Midbrain (tissue), 1 donor: ENCODE results near the gene MFNG.

ENCODE experiments used
- DNase-seq: peaks from one replicate; lab custom pipeline; 2025; lab: John Stamatoyannopoulos, UW

Gene MFNG

DNA sequence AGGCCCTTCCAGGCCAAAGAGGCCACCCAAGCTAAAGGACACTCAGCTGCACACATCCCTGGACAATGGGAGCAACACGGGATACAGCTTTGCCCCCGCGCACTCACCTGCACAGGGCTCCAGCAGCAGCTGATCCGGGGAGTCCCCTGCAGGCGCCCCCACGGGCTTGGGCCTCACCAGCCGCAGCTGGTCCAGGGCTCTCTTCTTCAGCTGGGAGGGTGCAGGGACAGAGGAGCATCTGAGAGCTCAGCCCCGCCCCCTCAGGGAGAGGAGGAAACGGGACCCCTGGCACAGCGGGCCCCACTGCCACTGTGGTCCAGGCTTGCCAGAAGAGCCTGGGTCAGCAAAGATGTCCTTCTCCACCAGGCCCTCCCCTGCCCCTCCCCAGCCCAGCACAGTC, 7.8 kb upstream of the MFNG start:
- DNase-seq, result no peak

DNA sequence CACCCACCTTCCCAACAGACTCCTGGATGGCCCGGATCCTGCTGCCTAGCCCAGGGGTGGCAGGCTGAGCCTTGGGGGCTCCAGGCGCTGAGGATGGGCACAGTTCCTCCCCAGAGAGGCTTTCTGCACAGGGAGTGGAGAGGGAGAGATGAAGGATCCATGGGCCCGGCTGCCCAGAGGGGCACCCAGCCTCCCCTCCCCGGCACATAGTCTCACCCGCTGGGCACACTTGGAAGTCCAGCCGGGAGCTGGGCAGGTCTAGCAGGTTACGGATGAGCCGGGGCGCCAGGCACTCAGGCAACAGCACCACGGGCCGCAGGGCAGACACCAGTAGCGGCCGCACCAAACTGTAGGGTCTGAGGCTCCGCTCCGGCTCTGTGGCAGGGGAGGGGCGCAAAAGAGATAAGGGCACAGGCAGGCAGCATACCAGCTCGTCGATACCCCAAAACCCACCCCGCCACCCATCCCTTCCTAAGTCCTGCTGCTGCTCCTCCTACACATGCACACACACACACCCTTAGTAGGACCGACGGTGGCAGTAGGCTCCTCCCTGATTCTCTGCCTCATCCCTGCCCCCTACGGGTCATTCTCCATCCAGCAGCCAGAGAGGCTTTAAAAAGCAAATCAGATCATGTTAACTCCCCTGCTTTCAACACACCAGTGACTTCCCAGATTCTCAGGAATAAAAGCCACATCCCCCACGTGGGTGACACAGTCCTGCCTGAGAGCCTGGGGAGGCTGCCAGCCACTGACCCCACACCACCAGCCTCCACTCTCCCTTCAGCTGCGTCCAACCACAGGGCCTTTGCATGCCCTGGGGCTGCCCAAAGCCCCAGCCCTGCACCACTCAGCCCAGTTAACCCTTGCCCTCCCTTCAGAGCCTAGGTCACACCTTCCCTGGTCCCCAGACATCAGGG, 6.5 kb upstream of the MFNG start:
- DNase-seq, result no peak

DNA sequence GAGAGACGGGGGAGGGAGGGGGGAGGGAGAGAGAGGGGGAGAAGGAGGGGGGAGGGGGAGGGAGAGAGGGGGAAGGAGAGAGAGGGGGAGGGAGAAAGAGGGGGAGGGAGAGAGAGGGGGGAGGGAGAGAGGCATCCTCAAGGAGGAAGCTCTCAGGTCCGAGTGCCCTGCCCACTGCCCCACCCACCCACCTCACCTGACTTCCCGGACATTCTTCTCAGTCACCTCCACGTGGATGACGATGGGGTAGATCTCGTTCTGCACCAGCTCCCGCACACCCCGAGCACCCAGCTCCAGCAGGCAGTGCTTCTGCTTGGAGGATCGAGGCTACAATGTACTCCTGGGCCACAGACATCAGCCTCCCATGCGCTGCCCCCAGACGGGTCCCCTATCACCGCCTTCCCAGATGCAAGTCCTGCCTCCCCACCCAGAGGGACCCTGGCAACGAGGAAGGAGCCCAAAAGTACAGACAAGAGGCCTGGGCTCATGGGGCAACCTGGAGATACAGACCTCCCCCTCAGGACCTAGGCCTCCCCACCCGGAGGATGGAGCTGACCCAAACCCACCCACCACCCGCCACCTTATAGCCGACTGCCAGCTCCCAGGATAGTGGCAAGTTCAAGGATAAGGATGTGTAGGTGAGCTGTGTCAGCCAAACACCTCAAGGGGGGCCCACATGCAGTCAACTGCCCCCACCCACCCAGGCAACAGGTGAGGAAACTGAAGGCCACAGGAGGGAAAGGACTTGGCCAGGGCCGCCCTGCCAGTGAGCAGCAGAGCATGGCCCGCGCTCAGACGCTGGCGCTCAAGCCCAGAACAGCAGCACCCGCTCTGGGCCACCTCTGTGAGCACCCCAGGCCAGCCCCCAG, 5.6 kb upstream of the MFNG start:
- DNase-seq, result no peak

DNA sequence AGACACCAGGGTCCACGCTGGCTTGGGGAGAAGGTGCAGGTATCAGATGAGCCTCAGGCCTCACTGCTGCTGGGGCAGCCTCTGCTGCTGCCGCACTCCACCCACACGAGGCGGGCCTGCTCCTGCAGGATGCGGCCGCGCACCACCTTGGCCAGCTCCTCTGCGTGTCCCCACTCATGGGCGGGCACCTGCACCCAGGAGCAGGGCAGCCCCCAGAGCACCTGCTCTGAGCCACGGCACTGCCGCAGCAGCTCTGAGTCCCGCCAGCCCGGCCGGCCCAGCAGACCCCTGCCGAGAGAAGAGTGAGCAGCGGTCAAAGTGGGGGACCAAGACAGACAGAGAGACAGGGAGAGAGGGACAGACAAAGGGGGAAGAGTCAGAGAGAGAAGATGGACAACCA, 4.9 kb upstream of the MFNG start:
- DNase-seq, result no peak

DNA sequence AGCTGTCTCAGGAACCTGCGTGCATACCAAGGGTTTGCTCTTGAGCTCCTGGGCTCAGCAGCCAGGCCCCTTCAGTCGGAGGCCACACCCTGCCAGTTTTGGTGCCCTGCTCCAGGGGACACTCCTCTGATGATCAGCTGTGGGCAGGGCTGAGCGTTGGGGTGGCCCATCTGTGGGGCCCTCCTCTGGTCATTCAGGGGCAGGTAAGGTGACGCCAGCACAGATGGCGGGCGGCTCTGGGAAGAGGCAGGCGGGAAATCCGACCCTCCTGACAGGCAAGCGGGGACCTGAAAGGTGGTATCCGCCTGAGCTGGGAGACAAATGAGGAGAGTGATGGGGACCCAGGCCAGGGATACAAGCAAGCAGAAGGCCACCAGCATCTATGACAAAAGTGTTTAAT, 3.8 kb upstream of the MFNG start:
- DNase-seq, result no peak

DNA sequence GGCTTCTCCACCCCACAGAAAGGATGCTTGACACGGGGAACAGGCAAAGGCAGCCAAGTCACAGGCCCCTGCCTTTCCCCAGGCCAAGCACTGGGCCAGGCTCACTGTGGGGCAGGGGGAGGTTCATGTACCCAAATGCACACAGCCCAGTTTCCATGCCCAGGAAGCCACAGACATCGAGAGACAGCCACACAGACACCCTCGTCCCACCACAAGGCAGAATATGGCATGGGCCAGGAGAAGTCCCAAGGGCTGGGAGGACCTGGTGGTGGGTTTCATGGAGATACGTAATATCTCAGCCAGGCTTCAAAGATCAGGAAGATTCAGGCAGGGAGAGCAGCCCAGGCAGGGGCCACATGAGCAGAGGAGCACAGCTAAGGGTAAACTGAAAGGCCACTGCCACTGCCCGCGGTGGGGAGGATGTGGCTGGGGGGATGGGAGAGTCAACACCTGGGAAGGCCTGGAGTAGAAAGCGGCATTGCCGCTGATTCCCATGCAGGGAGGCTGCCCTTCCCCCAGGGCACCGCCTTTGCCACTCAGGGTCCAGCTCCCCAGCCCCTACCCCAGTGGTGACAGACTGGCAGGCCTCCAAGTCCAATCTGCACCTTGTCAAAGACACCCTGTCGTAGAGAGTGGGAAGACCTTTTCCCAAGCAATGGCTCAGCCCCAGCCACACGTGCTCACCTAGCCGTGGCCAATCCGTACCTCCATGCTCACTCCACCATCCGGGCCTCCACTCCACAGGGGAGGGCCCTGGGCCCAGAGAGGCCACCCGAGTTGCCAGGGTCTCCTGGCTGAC, 2.4 kb upstream of the MFNG start:
- DNase-seq, result no peak

DNA sequence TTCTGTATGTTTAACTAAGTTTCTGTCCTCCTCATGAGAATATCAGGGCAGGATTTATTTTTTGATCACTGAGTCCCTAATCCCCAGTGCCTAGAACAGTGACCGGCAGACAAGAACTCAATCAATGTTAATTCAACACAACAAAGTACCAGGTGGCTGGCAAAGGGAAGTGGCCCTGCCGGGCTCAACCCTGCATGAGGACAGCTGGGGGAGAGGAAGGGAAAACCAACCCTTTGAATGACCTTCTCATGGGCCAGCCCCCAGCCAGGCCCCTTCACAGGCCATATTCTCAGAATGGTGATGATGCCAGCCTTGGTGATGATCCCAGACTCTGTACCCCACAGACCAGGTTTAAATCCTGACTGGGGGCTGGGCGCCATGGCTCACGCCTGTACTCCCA, 1.4 kb upstream of the MFNG start:
- no peak for DNase-seq

DNA sequence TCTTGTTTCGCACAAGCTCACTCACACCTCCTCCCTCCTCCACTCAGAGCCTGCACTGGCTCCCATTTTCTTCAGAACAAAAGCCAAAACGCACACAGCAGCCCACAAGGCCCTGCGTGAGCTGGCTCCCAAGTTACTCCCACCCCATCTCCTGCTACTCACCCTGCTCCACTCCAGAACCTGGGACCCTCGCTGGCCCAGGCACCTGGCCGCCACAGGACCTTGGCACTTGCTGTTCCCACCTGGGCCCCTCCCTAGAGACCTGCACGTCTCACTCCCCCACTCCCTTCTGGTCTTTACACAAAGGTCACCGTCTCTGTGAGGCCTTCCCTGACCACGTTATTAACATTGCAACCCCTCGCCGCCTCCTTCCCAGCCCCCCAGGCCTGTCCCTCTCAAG, 945 bp upstream of the MFNG start:
- no peak for DNase-seq

DNA sequence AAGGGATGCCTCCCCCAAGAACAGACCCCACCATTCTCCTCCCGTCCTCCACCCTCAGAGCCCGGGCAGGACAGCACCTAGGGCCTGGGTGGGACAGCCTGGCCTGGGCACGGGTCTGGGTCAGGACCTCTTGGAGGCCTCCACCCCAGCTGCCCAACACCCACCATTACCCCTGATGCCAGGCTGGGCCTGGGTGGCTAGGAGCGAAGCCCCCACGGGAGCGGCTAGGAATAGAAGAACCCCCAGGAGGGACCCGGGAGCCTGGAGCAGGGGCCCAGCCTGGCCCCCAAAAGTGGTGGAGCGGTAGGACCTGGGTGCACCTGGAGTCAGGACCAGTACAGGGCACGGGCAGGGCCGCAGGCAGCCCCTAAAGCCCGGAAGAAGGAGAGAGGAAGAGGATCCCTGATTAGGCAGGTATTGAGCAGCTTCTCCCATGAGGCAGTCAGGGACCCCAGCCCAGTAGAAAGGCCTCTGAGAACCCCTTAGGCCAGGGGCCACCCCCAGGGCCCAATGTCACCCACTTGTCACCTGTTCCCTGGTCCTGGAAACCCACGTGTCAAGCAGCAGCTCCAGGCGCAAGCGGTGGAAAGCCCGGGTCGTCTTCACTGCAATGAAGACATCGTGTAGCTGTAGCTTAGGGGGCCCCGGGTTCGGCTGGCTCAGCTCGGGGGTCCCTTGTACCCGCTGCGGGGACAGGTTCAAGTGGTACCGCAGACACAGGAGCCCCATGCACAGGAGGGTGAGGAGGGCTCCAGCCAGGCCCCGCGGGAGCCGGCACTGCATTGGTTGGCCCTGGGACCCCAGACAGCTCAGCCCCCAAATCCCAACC, 575 bp downstream of the MFNG start:
- no peak for DNase-seq

DNA sequence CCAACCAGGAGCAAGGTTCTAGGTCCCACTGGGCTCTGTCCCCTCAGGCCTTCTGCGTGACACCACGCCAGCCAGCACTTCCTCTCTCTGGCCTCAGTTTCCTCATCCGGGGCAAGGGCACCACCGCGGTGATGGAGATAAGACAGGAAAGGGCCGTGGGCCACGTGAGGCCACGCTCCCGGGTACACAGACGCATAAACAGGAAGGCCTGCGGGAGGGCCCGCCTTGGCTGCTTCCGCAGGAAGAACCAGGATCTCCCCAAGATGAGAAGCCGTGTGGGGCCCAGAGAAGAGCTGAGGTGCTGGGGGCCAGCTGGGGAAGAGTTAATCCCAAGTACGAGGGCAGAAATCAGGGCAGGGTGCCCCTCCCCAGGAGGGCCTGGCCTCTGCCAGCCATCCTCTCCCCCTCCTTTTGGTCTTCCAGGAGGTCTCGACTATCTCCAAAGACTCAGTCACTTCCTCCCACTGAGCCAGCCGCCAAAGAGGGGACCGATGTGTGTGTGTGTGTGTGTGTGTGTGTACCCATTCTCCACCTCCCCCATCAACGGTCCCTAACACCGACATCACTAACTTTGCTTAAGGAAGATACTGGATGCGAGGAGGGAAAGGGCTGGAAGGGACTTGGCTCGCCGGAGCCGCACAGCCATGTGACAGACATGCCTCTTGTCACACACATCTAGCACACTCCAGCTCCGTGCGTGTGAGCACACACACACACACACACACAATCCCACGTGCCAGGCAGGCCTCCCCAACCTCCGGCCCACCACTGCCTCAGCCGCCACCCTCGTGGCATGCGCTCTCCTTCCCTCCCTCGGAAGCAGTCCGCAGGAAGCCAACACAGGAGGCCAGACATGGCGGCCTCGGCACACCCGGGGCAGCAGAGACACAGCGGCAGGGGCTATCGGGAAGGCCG, 1.4 kb downstream of the MFNG start:
- peak; percentile 6 for DNase-seq

DNA sequence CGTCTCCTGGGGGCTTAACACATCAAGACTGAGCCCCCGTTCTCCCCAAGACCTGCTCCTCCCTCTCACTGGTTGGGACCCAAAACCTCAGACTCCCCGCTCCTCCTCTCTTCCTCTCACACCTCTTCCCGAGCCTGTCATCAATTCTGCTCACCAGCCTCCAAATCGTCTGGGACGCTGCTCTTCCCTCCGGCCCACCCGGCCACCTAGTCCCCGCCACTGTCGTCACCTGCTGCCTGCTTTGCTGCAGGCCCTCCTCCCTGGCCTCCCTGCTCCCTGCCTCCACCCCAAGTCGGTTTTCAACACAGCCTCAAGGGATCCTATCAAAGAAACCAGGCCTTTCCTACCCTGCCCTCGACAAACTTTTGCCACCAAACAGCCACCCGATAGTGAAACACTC, 3.1 kb downstream of the MFNG start:
- DNase-seq, result no peak

DNA sequence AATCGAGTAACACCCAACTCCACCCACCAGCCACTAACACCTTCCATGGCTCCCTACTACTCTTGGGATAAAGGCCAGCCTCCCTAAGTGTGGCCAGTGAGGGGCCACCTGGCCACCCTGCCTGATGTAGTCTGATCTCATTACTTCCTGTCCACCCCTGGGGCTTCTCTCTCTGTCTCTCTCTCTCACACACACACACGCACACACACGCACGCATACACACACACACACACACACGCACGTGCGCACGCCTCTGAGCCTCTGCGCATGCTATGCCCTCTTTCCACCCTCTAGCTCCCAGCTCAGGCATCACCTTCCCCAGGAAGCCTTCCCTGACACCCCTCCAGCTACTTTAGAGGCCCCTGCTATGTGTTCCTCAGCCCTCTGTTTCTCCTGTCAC, 3.9 kb downstream of the MFNG start:
- DNase-seq, result no peak

DNA sequence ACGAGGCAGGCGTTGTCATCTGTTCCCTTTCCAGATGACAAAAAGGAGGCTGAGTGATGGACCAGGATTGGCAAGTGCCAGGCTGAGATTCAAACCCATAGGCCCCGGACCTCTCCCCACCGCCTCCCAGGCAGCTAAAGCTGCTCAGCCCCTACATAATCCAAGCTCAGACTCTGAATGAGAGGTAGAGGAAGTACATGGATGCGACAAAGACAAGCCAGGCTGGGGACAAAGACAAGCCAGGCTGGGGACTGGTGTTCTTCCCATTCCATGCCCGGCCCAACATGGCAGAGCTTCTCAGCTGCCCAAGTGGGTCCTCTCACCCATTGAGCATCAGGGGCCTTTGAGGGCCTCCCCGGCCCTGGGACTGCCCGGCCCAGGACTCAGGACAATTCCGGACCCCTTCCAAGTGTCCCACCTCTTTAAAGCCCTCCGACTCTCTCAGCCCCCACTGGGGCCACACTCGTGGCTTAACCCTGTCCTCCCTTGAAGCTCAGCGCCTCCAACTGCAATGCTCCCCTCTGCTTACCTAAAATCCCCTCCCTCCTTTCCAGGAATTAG, 4.8 kb downstream of the MFNG start:
- DNase-seq, result no peak

DNA sequence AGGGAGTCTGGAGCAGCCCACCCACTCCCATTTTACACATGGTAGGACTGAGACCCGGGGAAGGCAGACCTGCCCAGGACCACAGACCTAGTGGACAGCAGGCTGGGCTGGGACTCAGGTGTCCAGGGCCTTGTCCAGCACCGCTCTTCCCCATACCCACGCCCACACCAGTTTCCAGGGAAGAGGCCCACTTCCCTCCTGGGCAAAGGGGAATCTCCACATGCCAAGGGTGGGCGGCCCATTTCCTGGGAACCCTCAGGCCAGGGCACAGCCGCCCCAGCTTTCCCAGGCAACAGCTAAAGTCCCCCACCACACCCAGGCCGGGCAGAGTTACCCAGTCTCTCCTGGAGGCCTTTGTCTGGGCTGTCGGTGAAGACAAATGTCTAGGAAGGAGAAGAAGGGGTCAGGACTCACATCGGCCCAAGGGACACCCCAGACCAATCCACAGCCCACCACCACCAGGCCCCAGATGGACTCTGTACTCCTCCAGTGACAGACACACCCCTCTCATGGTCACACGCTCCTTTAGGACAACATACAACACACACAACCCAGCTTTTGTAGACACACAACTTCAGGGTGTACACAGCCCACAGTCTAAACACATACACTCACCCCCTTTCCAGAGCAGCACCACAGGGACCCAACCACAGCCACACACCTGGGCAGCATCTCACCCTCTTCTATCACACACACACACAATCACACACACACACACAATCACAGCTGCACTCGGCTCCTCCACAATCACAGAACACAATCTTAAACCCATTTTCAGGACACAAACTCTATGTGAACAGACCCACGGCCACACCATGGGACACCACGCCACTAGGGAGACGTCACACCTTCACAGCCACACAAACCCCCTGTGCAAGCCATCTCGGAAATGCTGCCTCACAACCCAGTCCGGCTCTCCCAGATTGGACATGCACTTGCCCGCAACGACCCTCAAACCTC, 5.5 kb downstream of the MFNG start:
- no peak for DNase-seq

DNA sequence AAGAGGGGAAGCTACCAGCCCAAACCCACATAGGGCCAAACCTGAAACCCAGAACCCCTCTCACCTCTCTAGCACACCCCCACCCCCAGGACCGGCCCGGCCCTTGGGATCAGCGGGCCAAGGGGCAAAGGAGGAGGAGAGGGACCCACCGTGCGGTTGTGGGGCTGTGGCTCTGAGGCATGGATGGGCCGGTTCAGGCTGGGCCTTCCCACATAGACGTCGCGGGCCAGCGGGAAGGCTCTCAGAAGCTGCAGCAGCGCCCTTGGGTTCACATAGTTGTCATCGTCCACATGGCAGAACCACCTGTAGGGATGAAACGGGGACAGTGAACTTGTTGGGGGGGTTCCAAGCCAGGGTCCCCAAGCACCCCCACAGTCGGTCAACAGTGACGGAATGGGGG, 7.0 kb downstream of the MFNG start:
- DNase-seq, result no peak

DNA sequence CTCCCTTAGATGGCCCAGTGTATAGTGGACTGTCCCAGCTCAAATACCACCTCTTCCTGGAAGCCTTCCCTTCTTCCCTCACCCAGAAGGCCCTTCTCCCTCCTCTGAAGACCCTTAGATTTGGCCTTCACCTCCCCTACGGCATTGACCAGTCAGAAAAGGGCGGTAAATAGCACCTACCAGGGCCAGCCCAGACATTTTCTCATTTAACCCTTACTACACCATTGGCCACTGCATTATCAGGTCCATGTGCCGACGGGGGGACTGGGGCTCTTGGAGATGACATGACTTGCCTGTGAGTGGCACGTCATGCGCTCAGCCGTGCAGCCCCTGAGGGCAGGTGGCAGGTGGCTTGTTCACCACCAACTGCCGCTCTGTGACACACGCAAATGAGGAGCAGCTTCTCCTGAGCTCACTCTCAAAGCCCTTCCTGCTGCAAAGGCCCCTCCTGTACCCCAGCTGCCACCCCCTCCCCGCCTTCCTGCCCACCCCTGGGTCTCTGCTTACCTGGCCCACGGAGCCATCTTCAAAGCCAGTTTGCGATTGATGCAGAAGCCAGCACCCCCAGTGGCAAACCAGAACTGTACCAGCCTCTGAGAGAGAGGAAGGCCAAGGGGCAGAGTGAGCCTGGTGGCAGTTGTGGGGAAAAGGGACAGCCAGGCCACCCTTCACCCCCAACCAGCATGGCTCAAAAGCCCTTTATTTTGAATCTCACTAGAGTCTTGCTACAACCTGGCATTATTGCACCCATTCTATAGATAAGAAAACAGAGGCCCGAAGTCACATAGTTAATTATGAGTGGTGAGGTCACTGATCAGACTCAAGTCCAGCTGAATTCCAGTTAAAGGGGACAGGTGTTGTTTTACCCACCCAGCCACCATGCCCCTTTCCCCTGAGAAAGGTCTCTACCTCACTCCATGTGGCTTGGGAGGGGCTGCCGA, 9.5 kb downstream of the MFNG start:
- no peak for DNase-seq

DNA sequence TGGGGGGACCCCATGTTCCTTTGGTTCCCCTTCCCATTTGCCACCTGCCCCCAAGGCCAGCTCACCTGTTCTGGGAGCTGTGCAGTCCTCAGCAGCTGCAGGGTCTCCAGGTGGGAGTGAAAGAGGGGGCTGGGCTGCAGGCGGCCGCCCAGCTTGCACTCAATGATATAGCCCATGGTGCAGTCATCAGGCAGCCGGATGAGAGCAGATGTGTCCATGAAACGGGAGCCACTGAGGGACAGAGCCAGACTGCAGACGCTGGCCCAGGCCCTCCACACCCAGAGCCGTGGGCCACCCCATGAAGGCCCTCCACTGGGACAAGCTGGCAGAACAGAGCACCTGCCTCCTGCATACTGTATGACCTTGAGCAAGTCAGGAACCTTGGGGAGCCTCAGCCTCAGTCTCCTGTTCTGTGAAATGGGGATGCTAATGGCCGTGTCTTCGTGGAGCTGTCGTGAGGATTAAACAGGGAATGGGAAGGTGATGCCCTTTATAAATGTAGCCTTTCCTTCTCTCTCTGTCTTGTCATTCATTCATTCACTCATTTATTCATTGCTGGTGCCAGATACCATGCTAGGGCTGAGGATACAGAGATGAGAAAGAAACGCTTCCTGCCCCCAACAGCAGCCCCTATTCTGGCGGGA, 11.6 kb downstream of the MFNG start:
- DNase-seq, result no peak
